ENCODE results near the gene MOB3C.

Gene MOB3C

DNA sequence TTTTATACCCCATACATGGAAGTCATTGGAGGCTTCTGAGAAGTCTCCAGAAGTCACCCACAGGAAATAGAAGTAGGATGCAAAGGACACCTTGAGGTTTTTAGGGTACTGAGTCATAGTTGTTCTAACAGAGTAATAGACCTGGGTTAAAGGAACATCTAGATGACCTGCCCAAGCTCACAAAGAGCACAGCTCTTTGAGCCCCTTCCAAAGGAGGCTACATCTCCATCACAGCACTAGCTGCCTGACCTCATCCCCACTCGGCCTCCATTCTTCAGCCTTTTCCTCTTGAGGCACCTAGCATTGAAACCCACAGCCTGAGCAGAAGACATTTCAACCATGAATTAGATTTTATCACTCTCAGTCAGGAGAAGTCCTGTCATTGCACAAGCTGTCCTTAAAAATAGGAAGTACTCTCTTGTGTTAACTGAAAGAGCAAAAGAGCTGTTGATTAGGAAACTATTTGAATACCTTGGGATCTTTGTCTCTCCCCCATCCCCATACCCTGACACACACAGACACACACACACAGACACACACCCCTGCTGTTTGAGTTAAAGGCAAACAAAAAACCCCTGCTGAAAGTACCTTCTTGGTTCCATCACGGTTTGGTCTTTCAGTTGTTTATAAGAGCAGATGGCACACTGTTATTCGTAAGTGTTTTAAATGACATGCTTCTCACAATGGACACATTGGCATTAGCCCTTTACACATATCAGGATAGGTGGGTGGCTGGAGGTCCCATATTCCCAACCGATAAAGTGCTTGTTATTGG is 34.7 kb downstream of the MOB3C start:
- H3K4me3 ChIP-seq (ENCODE audit: low read depth in 1 of 5, low read length in 5 of 5): no peak overlapping the region
- H3K27ac ChIP-seq (ENCODE audit: low read depth, low read length): no peak overlapping the region
- peaks cover 16 to 91% (median 71%) of the 10 kb centered on the region in 5 donors for H3K36me3 ChIP-seq (ENCODE audit: control insufficient read depth in 5 of 5, insufficient read depth in 5 of 5, low read length in 5 of 5)
- no peak overlapping the region for H3K9ac ChIP-seq (ENCODE audit: low read length in 5 of 5)
- H3K9me3 ChIP-seq (ENCODE audit: control insufficient read depth in 5 of 5, low read length in 5 of 5): no peaks in the 10 kb centered on the region
- no peaks in the 10 kb centered on the region for H3K27me3 ChIP-seq (ENCODE audit: control insufficient read depth in 5 of 5, insufficient read depth in 4 of 5, low read length in 5 of 5)
- peaks cover 0 to 51% (median 25%) of the 10 kb centered on the region in 5 donors for H3K4me1 ChIP-seq (ENCODE audit: control insufficient read depth in 5 of 5, insufficient read depth in 5 of 5, low read length in 5 of 5)

DNA sequence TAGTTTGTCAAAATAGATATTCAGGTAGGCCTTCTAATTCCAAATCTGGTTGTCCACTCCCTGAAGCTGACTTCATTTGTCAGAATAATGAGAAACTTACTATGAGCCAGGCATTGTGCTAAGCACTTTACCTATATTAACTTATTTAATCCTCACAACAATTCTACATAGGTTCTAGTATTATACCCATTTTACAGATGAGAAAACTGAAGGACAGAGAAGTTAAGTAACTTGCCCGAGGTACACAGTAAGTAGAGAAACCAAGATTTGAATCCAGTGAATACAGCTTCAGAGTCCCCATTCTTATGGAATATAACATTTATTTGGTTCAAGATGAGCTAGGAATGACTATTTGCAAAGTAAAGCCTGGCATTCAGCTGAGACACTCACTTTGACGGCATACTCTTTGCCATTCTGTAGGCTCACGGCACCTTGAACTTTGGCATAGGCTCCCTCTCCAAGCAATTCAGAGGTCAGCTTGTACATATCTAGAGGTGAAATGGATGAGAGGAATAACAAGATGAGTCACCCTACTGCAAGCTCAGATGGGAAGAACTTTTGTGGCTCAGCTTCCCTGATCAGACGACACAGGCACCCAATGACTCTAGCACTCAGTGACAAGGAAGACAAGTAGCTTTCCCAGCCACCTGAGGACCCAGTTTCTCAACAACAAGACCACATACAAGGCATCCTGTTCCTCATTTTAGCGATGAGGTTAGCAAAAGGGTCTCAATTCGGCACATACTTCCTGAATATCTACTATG is 36.3 kb downstream of the MOB3C start:
- Histone ChIP-seq H3K36me3 (ENCODE audit: control insufficient read depth in 5 of 5, insufficient read depth in 5 of 5, low read length in 5 of 5) (peaks cover 16 to 91% (median 74%) of the 10 kb centered on the region in 5 donors), H3K4me3 (ENCODE audit: low read depth in 1 of 5, low read length in 5 of 5) (no peak overlapping the region), H3K9me3 (ENCODE audit: control insufficient read depth in 5 of 5, low read length in 5 of 5) (no peaks in the 10 kb centered on the region), H3K27ac (ENCODE audit: low read depth, low read length) (no peak overlapping the region), H3K4me1 (ENCODE audit: control insufficient read depth in 5 of 5, insufficient read depth in 5 of 5, low read length in 5 of 5) (peaks cover 0 to 38% (median 14%) of the 10 kb centered on the region in 5 donors), H3K27me3 (ENCODE audit: control insufficient read depth in 5 of 5, insufficient read depth in 4 of 5, low read length in 5 of 5) (no peaks in the 10 kb centered on the region), H3K9ac (ENCODE audit: low read length in 5 of 5) (no peak overlapping the region)

DNA sequence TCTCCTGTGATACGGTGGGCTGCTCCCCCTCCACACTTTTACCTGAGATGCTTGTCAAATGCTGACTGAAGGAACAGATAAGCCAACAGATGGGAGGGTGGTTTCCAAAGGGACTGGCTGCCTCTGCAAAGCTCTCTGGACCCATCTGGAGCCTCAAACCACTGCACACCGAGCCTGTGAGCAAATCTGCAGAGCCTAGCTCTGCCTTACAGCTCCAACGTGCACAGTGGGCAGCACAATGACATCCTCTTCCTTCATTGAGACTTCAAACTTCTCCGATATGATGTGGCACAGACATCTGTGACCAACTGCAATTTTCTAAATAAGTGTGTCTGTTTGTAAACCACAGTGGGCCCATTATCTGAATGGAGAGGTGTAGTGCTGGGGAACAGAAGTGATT is 38.9 kb downstream of the MOB3C start:
- Histone ChIP-seq H3K9ac (ENCODE audit: low read length in 5 of 5) (no peak overlapping the region), H3K4me1 (ENCODE audit: control insufficient read depth in 5 of 5, insufficient read depth in 5 of 5, low read length in 5 of 5) (peaks cover 0 to 26% (median 18%) of the 10 kb centered on the region in 5 donors), H3K27ac (ENCODE audit: low read depth, low read length) (no peak overlapping the region), H3K27me3 (ENCODE audit: control insufficient read depth in 5 of 5, insufficient read depth in 4 of 5, low read length in 5 of 5) (no peaks in the 10 kb centered on the region), H3K36me3 (ENCODE audit: control insufficient read depth in 5 of 5, insufficient read depth in 5 of 5, low read length in 5 of 5) (peaks cover 21 to 84% (median 72%) of the 10 kb centered on the region in 5 donors), H3K4me3 (ENCODE audit: low read depth in 1 of 5, low read length in 5 of 5) (no peak overlapping the region), H3K9me3 (ENCODE audit: control insufficient read depth in 5 of 5, low read length in 5 of 5) (no peaks in the 10 kb centered on the region)

DNA sequence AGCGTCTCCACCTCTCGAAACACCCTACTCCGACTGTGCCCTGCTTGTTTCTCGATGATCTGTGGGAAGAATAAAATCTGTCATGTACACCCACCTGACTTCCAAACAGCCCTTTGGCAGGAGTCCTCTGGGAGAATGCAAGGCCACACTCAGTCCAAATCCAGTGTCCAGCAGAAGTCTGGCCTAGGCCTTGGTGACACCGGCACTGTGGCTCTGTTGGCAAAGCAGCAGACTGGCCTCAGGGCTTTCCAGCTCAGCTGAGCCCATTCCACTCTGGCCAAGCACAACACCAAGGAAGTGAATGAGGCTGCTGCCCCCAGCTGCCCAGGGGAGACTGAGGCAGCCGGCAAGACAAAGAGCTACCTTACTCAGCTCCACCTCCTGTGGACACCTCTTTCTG is 40.0 kb downstream of the MOB3C start:
- Histone ChIP-seq H3K27me3 (ENCODE audit: control insufficient read depth in 5 of 5, insufficient read depth in 4 of 5, low read length in 5 of 5) (no peaks in the 10 kb centered on the region), H3K27ac (ENCODE audit: low read depth, low read length) (no peak overlapping the region), H3K4me3 (ENCODE audit: low read depth in 1 of 5, low read length in 5 of 5) (no peak overlapping the region), H3K4me1 (ENCODE audit: control insufficient read depth in 5 of 5, insufficient read depth in 5 of 5, low read length in 5 of 5) (peaks cover 0 to 28% (median 20%) of the 10 kb centered on the region in 5 donors), H3K9me3 (ENCODE audit: control insufficient read depth in 5 of 5, low read length in 5 of 5) (no peaks in the 10 kb centered on the region), H3K36me3 (ENCODE audit: control insufficient read depth in 5 of 5, insufficient read depth in 5 of 5, low read length in 5 of 5) (peaks cover 14 to 78% (median 65%) of the 10 kb centered on the region in 5 donors), H3K9ac (ENCODE audit: low read length in 5 of 5) (no peak overlapping the region)

DNA sequence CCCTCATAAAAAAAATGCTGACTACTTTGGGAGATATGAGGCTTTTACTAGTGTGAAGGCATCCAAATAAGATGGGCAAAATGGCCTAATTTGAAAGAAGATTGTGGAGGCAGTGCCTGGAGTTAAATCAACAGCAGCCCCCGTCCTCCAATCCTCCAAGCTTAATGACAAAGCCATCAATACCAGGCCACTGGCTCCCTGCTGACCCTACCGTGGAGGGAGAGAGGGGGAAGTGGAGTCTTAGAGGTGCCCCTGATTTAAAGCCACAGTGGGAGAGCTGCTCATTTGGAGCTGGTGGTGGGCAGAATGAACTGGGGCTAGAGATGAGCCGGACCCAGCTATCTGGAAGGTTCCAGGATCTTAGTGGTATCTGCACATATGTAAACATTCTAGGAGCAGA is 40.8 kb downstream of the MOB3C start:
- Histone ChIP-seq H3K36me3 (ENCODE audit: control insufficient read depth in 5 of 5, insufficient read depth in 5 of 5, low read length in 5 of 5) (peaks cover 12 to 80% (median 64%) of the 10 kb centered on the region in 5 donors), H3K27ac (ENCODE audit: low read depth, low read length) (no peak overlapping the region), H3K4me3 (ENCODE audit: low read depth in 1 of 5, low read length in 5 of 5) (no peak overlapping the region), H3K4me1 (ENCODE audit: control insufficient read depth in 5 of 5, insufficient read depth in 5 of 5, low read length in 5 of 5) (peaks cover 0 to 28% (median 16%) of the 10 kb centered on the region in 5 donors), H3K9ac (ENCODE audit: low read length in 5 of 5) (no peak overlapping the region), H3K9me3 (ENCODE audit: control insufficient read depth in 5 of 5, low read length in 5 of 5) (no peaks in the 10 kb centered on the region), H3K27me3 (ENCODE audit: control insufficient read depth in 5 of 5, insufficient read depth in 4 of 5, low read length in 5 of 5) (no peaks in the 10 kb centered on the region)

DNA sequence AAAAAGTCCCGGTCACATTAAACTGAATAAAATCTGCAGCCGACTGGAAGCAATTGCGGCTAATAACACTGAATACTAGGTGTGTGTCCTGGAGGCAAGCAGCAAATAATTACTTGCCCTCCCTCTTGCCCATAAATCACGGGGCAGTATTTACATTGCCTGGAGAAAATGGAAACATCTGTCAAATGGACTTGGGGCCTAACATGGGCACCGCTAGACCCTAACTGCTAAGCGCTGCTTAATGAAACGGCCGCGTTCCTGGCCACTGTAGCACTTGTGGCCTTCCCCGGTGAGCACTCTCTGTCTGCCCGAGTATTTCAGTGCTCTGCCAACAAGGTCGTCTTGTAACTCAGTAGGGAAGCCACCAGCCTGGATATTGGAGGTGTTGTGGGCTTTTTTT is 41.3 kb downstream of the MOB3C start:
- H3K4me3 ChIP-seq (ENCODE audit: low read depth in 1 of 5, low read length in 5 of 5): no peak overlapping the region
- H3K36me3 ChIP-seq (ENCODE audit: control insufficient read depth in 5 of 5, insufficient read depth in 5 of 5, low read length in 5 of 5): peaks cover 12 to 79% (median 61%) of the 10 kb centered on the region in 5 donors
- H3K27ac ChIP-seq (ENCODE audit: low read depth, low read length): no peak overlapping the region
- H3K27me3 ChIP-seq (ENCODE audit: control insufficient read depth in 5 of 5, insufficient read depth in 4 of 5, low read length in 5 of 5): no peaks in the 10 kb centered on the region
- peaks cover 0 to 28% (median 11%) of the 10 kb centered on the region in 5 donors for H3K4me1 ChIP-seq (ENCODE audit: control insufficient read depth in 5 of 5, insufficient read depth in 5 of 5, low read length in 5 of 5)
- H3K9me3 ChIP-seq (ENCODE audit: control insufficient read depth in 5 of 5, low read length in 5 of 5): no peaks in the 10 kb centered on the region
- H3K9ac ChIP-seq (ENCODE audit: low read length in 5 of 5): no peak overlapping the region

DNA sequence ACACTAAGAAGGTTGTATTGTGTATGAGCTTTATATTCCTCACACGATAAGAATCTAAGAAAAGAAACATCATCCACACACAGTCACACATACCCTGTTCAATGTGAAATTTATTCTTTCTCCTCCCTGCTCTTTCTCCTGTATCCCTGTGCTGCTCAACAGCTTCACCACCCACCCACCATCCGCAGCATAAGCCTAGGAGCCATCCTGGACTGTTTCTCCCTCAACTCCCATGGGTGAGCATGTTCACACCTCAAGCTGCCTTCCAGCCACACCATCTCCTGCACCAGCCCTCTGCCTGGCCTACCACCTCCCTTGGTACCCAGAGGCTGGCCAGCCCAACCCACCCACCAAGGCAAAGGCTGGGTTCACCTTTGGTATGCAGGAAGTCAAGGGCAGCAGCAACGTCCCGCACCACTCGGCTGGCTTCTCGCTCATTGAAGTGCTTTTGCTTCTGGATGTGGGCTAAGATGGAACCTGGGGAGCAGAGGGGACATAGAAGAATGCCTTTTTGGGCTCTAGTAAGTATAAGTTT is 44.9 kb downstream of the MOB3C start:
- Histone ChIP-seq H3K9me3 (ENCODE audit: control insufficient read depth in 5 of 5, low read length in 5 of 5) (no peaks in the 10 kb centered on the region), H3K36me3 (ENCODE audit: control insufficient read depth in 5 of 5, insufficient read depth in 5 of 5, low read length in 5 of 5) (peaks cover 12 to 75% (median 52%) of the 10 kb centered on the region in 5 donors), H3K9ac (ENCODE audit: low read length in 5 of 5) (no peak overlapping the region), H3K4me3 (ENCODE audit: low read depth in 1 of 5, low read length in 5 of 5) (no peak overlapping the region), H3K4me1 (ENCODE audit: control insufficient read depth in 5 of 5, insufficient read depth in 5 of 5, low read length in 5 of 5) (peaks cover 0 to 24% (median 6%) of the 10 kb centered on the region in 5 donors), H3K27ac (ENCODE audit: low read depth, low read length) (no peak overlapping the region), H3K27me3 (ENCODE audit: control insufficient read depth in 5 of 5, insufficient read depth in 4 of 5, low read length in 5 of 5) (no peaks in the 10 kb centered on the region)

DNA sequence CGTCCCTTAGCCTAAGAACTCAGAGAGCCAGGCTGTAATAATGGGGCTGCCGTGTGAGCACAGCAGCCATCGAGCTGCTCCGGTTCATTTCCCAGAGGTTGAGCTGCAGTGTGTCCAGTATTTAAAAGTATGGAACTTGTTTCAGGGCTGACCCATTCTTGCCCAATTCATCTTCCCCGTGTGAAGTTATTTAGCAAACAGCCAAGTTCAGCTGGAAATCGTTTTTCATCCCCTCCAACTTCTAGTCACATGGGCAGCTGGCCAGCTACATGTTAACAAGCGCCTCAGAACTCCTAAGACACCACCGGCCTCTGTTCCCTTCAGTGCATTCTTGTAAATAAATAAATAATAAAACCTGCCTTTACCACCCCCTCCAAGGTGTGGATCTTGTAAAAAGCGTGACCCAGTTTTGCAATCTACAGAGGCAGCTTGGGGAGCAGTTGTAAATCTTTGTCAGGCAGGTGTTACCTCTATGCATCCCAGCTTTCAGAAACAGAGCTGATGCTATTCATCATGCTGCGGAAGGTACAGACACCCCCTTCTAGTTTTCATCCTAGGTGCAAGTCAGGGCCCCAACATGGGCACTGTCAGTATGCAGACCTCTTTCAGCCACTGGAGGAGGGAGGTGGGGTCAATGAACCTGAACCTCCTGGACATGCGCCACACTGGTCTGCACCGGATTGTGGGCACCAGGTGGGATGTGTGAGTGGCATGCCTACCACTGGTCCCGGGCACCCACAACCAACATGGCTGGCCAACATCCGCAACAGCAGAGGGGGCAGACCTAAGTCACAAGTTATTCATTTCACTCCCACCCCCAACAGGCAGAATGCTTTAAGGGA is 46.5 kb downstream of the MOB3C start:
- Histone ChIP-seq H3K9ac (ENCODE audit: low read length in 5 of 5) (peak overlapping the region in 1 of 5 donors; percentile 12), H3K27me3 (ENCODE audit: control insufficient read depth in 5 of 5, insufficient read depth in 4 of 5, low read length in 5 of 5) (no peaks in the 10 kb centered on the region), H3K9me3 (ENCODE audit: control insufficient read depth in 5 of 5, low read length in 5 of 5) (no peaks in the 10 kb centered on the region), H3K4me1 (ENCODE audit: control insufficient read depth in 5 of 5, insufficient read depth in 5 of 5, low read length in 5 of 5) (peaks cover 0 to 24% (median 6%) of the 10 kb centered on the region in 5 donors), H3K27ac (ENCODE audit: low read depth, low read length) (no peak overlapping the region), H3K4me3 (ENCODE audit: low read depth in 1 of 5, low read length in 5 of 5) (no peak overlapping the region), H3K36me3 (ENCODE audit: control insufficient read depth in 5 of 5, insufficient read depth in 5 of 5, low read length in 5 of 5) (peaks cover 19 to 76% (median 52%) of the 10 kb centered on the region in 5 donors)

DNA sequence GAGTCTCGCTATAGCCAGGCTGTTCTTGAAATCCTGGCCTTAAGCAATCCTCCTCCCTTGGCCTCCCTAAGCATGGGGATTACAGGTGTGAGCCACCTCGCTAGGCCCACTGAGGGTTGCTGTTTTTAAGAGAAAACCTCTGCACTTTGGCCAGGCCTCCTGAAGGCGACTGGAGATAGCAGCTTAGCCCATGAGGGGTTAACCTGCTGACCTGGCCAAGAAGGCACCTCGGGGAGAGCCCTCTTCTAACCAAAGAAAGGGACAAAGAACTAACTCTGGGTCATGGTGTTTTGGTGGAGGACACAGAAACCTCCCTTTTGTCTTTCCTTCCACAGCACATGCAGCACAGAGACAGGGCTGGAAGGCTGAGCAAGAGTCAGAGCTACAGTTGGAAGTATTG is 47.5 kb downstream of the MOB3C start:
- Histone ChIP-seq H3K9me3 (ENCODE audit: control insufficient read depth in 5 of 5, low read length in 5 of 5) (no peaks in the 10 kb centered on the region), H3K36me3 (ENCODE audit: control insufficient read depth in 5 of 5, insufficient read depth in 5 of 5, low read length in 5 of 5) (peaks cover 11 to 77% (median 53%) of the 10 kb centered on the region in 5 donors), H3K27ac (ENCODE audit: low read depth, low read length) (no peak overlapping the region), H3K4me1 (ENCODE audit: control insufficient read depth in 5 of 5, insufficient read depth in 5 of 5, low read length in 5 of 5) (peaks cover 0 to 24% (median 6%) of the 10 kb centered on the region in 5 donors), H3K27me3 (ENCODE audit: control insufficient read depth in 5 of 5, insufficient read depth in 4 of 5, low read length in 5 of 5) (no peaks in the 10 kb centered on the region), H3K9ac (ENCODE audit: low read length in 5 of 5) (no peak overlapping the region), H3K4me3 (ENCODE audit: low read depth in 1 of 5, low read length in 5 of 5) (no peak overlapping the region)
